HepG2 (cell line): ENCODE measurements around the gene AIF1. TPM values are rescaled to one million over a fixed set of nuclear protein-coding genes. Genes with fewer than 3 reads are reported as not detected.
A peak's percentile ranks its signal among the peaks of the same experiment; 100 is the strongest.

Source experiments
- DDIT3 ChIP-seq: sonication (generic); formaldehyde crosslinking; IDR thresholded peaks from 2 replicates; pipeline ENCODE4 v1.4.0; 2020; ENCODE audit warnings: mild to moderate bottlenecking, missing genetic modification reagents
- ETS1 ChIP-seq: sonication (generic); formaldehyde crosslinking; IDR thresholded peaks from 2 replicates; pipeline ENCODE4 v1.4.0; 2020; ENCODE audit warnings: missing genetic modification reagents
- ETV6 ChIP-seq: sonication (generic); formaldehyde crosslinking; conservative IDR thresholded peaks from 2 replicates; pipeline ENCODE4 v1.4.0; 2020; ENCODE audit warnings: missing genetic modification reagents
- GMEB2 ChIP-seq: IDR thresholded peaks from 2 replicates; pipeline ENCODE4 v1.6.1; 2016; ENCODE audit warnings: missing biosample characterization, missing genetic modification reagents, low read depth
- HNF4G ChIP-seq, 2 experiments: sonication (generic) in 1 of 2; formaldehyde crosslinking in 1 of 2; IDR thresholded peaks; 2 replicates each; pipeline versions ENCODE4 v1.4.0 to v1.6.1; 2011 to 2020; ENCODE audit warnings: borderline replicate concordance in 2 of 2, low read depth in 2 of 2, mild to moderate bottlenecking in 2 of 2, low read length in 1 of 2, missing genetic modification reagents in 1 of 2, moderate library complexity in 1 of 2
- JUNB ChIP-seq: sonication (generic); formaldehyde crosslinking; IDR thresholded peaks from 2 replicates; pipeline ENCODE4 v1.8.0; 2022; ENCODE audit warnings: missing genetic modification reagents, mild to moderate bottlenecking, borderline replicate concordance
- KMT2B ChIP-seq: IDR thresholded peaks from 2 replicates; pipeline ENCODE4 v1.6.1; 2016; ENCODE audit warnings: missing genetic modification reagents, missing compliant biosample characterization
- PHF21A ChIP-seq: sonication (generic); formaldehyde crosslinking; IDR thresholded peaks from 2 replicates; pipeline ENCODE4 v1.5.0; 2020; ENCODE audit warnings: mild to moderate bottlenecking, missing genetic modification reagents
- REPIN1 ChIP-seq: sonication (generic); formaldehyde crosslinking; IDR thresholded peaks from 2 replicates; pipeline ENCODE4 v1.8.0; 2022; ENCODE audit warnings: missing genetic modification reagents, low read depth, mild to moderate bottlenecking, borderline replicate concordance
- SAFB2 ChIP-seq: sonication (generic); formaldehyde crosslinking; IDR thresholded peaks from 2 replicates; pipeline ENCODE4 v1.5.1; 2020; ENCODE audit warnings: missing genetic modification reagents, low read depth, mild to moderate bottlenecking, borderline replicate concordance
- SIN3A ChIP-seq: IDR thresholded peaks from 2 replicates; pipeline ENCODE4 v1.6.1; 2011; ENCODE audit warnings: low read depth, mild to moderate bottlenecking, control low read depth, low read length, borderline replicate concordance
- STAT6 ChIP-seq: sonication (generic); formaldehyde crosslinking; IDR thresholded peaks from 2 replicates; pipeline ENCODE4 v1.4.0; 2020; ENCODE audit warnings: missing genetic modification reagents, mild to moderate bottlenecking, borderline replicate concordance
- TBP ChIP-seq: sonication (generic); formaldehyde crosslinking; IDR thresholded peaks from 2 replicates; pipeline ENCODE4 v1.5.0; 2020; ENCODE audit warnings: missing genetic modification reagents
- ZFP1 ChIP-seq: IDR thresholded peaks from 2 replicates; pipeline ENCODE4 v1.6.1; 2016
- ZFP82 ChIP-seq: sonication (generic); formaldehyde crosslinking; IDR thresholded peaks from 2 replicates; pipeline ENCODE4 v1.5.1; 2020; ENCODE audit warnings: mild to moderate bottlenecking, missing genetic modification reagents, borderline replicate concordance
- ZFYVE20 ChIP-seq: sonication (generic); formaldehyde crosslinking; IDR thresholded peaks from 2 replicates; pipeline ENCODE4 v1.8.0; 2023; ENCODE audit warnings: low read depth, mild to moderate bottlenecking, moderate library complexity, missing genetic modification reagents, borderline replicate concordance
- ZKSCAN1 ChIP-seq: fragments of 150-350 bp; IDR thresholded peaks from 2 replicates; pipeline ENCODE4 v1.6.1; 2014; ENCODE audit warnings: low read length
- ZNF317 ChIP-seq: sonication (generic); formaldehyde crosslinking; IDR thresholded peaks from 2 replicates; pipeline ENCODE4 v1.5.0; 2020; ENCODE audit warnings: mild to moderate bottlenecking, missing genetic modification reagents
- ZNF431 ChIP-seq: sonication (generic); formaldehyde crosslinking; IDR thresholded peaks from 2 replicates; pipeline ENCODE4 v1.9.0; 2022; ENCODE audit warnings: missing genetic modification reagents, low read depth, mild to moderate bottlenecking, borderline replicate concordance
- ZNF615 ChIP-seq: sonication (generic); formaldehyde crosslinking; IDR thresholded peaks from 2 replicates; pipeline ENCODE4 v1.5.0; 2020; ENCODE audit warnings: mild to moderate bottlenecking, missing genetic modification reagents, borderline replicate concordance
- ZNF747 ChIP-seq: sonication (generic); formaldehyde crosslinking; IDR thresholded peaks from 2 replicates; pipeline ENCODE4 v1.8.1; 2023; ENCODE audit warnings: missing genetic modification reagents, mild to moderate bottlenecking, borderline replicate concordance
- ZNF780A ChIP-seq: sonication (generic); formaldehyde crosslinking; IDR thresholded peaks from 2 replicates; pipeline ENCODE4 v1.8.0; 2022; ENCODE audit warnings: mild to moderate bottlenecking, missing genetic modification reagents, moderate library complexity
- ZNF788 ChIP-seq: sonication (generic); formaldehyde crosslinking; IDR thresholded peaks from 2 replicates; pipeline ENCODE4 v1.5.0; 2020; ENCODE audit warnings: mild to moderate bottlenecking, missing genetic modification reagents, borderline replicate concordance
- ZNF792 ChIP-seq: IDR thresholded peaks from 2 replicates; pipeline ENCODE4 v1.6.1; 2016
- polyA plus RNA-seq, 8 experiments: library from polyadenylated mRNA; depleted of rRNA in 3 of 8; stranded (reverse) in 7 of 8; unstranded in 1 of 8; fragments of >200 nt; fragmentation: Illumina TruSeq in 4 of 8; extraction: Trizol in 4 of 8; gene quantifications; 2 replicates each; pipeline versions ENCODE4 v1.2.1 to v1.2.3, GENCODE V29; 2011 to 2016; ENCODE audit warnings: low read depth in 4 of 8, missing spikeins in 1 of 8, mixed read lengths in 1 of 8; ENCODE audit not compliant: insufficient read depth in 1 of 8
- total RNA-seq, 5 experiments: library from RNA; depleted of rRNA; stranded (reverse); fragments of >200 nt; fragmentation: Illumina TruSeq; extraction: Trizol; gene quantifications; 2 replicates each; pipeline ENCODE4 v1.2.3, GENCODE V29; 2016; ENCODE audit warnings: low read depth in 1 of 5

AIF1 gene
- total and polyA plus RNA-seq, 2 of the 13 experiments (the other 11 are each of a cell fraction or from before 2014, with no cell fraction given), result 1.5 TPM; not detected in 1

- TF ChIP-seq SIN3A, result no peak
- 0 out of 2 replicates have a peak, but pooled peaks have one; percentile 2 for TF ChIP-seq ZFP1
- TF ChIP-seq HNF4G (IDR thresholded peaks at IDR 0.05; ENCODE audit: borderline replicate concordance, low read depth, low read length), result no peak
- peak; percentile 15; the same call in 1 of the 2 replicates for TF ChIP-seq HNF4G (CRISPR knock-in tag; IDR thresholded peaks at IDR 0.05; ENCODE audit: borderline replicate concordance, low read depth)
- no peak for TF ChIP-seq ZNF780A (CRISPR knock-in tag)
- no peak for TF ChIP-seq ETS1
- no peak for TF ChIP-seq ZNF317 (CRISPR knock-in tag)
- peak; percentile 31; the same call in 1 of the 2 replicates for TF ChIP-seq STAT6
- TF ChIP-seq ZFYVE20 (CRISPR knock-in tag), result no peak
- TF ChIP-seq KMT2B (CRISPR knock-in tag), result peak; percentile 75
- TF ChIP-seq ETV6 (CRISPR knock-in tag), result no peak; the same call in none of the 2 replicates
- no peak for TF ChIP-seq ZFP82 (CRISPR knock-in tag)
- TF ChIP-seq ZNF431 (CRISPR knock-in tag), result no peak
- no peak for TF ChIP-seq GMEB2
- TF ChIP-seq SAFB2, result peak; percentile 74; the same call in 1 of the 2 replicates
- TF ChIP-seq ZNF615 (CRISPR knock-in tag), result no peak
- TF ChIP-seq DDIT3, result no peak
- peak; percentile 57; the same call in 1 of the 2 replicates for TF ChIP-seq ZNF792 (CRISPR knock-in tag)
- no peak for TF ChIP-seq JUNB
- no peak for TF ChIP-seq ZKSCAN1
- 0 out of 2 replicates have a peak, but pooled peaks have one; percentile 24 for TF ChIP-seq ZNF747 (CRISPR knock-in tag)
- TF ChIP-seq TBP (CRISPR knock-in tag), result 0 out of 2 replicates have a peak, but pooled peaks have one; percentile 9
- peak; percentile 79; the same call in 1 of the 2 replicates for TF ChIP-seq REPIN1 (CRISPR knock-in tag)
- peak; percentile 80; the same call in 1 of the 2 replicates for TF ChIP-seq ZNF788 (CRISPR knock-in tag)
- TF ChIP-seq PHF21A (CRISPR knock-in tag), result peak; percentile 92
These were observed 34.1 kb upstream of the AIF1 start (continued) for GRCh38 chr6:31580807-31581433.
